ENCODE measurements around the gene LRMDA.

The LRMDA gene

DNA sequence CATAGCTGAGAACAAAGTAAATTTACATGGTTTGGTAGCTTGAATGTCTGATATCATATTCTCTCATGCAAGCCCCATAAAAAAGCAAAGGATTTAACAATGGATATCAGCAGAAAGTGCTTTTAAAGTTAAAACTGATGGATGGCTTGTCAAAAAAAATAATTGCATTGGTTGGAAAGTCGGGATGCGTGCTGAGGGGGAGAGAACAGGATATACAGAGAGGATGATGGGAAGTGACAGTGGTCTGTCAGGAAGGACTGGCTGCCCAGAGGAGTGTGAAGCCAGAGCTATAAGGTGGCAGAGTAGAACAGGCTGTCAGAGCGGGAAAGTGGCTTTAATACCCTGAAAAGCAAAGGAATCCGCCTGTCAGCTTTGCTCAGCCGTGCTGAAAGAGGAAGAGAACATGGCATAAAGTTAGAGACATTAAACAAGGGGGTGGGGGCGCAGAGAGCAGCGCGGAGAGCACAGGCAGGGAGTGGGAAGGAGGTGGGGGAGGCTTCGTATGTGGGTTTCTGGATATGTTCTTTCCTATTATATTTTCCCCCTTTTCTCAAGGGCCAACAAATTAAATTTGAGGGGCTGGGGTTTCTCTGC, 493.0 kb downstream of the LRMDA start:
- DNase-seq (ENCODE audit: low read depth), result no peak

DNA sequence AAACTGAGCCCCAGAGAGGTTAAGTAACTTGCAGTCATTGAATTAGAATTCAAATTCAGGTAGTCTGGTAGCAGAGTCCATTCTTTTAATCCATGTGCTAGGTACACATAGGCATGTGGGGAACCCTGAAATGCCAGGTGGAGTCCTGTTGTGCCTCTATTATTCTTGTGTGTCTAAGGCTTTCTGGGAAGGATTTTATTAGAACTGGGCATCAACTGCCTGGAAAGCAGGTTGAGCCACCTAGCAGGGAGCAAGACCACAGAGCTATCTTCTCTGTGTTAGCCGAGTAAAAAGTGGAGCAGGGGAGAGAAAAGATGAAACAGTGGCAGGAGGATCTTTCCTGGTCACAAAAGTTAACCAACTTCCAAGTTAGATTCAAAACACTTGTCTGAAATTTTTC, 494.6 kb downstream of the LRMDA start:
- DNase-seq (ENCODE audit: low read depth), result no peak

DNA sequence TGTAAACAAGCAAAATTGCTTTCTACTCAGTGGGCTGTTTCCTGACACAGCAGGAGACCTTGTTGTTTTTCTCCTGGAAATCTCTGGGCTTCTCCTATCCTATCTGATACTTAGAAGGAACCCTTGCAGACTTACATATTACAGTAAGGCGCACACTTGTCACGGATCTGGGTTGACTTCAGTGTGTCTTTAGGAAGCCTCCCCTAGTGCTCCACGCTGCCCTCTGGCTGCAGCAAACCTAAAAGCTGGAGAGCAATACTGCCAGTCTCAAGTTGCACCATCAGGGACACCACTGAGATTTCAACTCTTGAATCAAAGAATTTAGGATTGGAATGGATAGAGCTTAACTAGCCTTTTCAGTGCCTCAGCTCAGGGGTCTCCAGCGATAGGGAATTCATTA, 495.3 kb downstream of the LRMDA start:
- DNase-seq (ENCODE audit: low read depth), result no peak

DNA sequence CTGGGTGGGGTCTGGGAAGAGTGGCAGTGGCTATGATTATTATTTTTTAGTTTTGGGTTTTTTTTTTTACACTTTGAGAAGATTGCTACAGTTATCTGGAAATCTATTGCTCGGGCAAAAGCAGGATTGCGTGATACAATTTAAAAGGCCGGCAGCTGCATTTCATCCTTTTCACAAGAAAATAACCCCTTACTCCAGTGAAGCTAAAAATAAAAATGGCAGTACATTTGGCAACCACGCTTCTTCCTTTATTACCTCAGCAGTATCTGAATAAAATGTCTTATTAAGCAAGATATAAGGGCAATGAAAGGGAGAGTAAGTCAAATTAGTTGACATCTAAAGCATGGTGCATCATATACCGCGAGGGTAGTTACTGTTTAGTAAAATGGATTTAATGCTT, 496.8 kb downstream of the LRMDA start:
- DNase-seq (ENCODE audit: low read depth), result no peak

DNA sequence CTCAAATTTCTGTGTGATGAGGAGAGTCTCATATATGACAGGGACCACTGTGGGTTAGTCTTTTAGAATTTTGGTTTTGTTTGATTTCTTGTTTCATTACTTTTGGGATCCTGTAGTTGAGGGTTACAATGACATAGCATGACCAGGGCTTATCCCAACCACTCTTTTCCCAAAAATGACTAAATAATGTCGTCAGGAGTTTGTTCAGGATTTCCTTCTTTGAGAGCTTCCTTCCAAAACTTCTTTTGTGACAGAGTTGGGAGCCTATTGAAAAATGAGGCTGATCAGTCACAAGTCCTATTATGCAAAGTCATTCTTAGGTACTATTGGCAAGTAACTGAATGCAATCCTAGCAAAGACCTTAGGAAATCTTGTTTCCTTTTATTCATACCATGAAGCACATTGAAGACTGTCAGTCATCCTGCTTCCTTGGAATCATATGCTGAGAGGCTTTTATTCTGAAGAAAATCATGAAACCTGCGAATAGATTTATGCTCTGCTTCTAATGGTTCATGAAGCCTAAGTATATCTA, 498.3 kb downstream of the LRMDA start:
- no peak for DNase-seq (ENCODE audit: low read depth)

DNA sequence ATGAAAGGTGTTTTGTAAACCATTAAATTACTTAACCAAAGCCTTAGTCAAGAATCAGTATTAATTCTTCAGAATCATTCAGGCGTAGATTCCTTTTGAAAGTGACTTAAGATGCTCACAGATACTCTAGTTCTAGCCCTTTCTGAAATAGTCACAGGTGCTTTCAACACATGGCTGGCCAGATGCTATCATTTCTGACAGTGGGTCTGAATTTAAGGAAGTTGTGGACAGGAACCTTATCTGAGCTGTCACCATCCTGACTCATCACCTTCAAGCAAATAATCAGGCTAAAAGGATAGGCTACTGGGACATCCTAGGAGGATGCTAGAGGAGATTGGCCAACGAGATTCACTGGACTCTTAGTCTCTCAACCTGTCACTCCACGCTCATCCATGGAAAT, 501.5 kb downstream of the LRMDA start:
- DNase-seq (ENCODE audit: low read depth), result no peak

DNA sequence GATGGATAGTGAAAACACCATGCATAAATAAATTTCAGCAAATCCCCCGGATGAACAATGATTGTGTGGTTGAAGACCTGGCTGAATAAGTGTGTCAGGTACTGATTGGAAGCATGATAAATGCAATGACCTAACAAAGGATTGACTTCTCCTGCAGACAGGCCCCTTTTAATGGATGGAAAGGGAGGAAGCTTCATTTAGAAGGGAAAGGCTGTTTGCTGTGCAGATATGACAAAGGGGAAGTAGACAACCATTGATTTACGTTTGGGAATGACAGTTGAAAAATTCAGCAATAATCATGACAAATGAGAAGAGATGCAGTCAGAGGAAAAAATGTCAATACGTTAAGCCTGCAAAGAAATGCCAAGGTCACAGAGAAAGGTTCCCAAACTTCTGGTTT, 503.8 kb downstream of the LRMDA start:
- DNase-seq (ENCODE audit: low read depth), result no peak

DNA sequence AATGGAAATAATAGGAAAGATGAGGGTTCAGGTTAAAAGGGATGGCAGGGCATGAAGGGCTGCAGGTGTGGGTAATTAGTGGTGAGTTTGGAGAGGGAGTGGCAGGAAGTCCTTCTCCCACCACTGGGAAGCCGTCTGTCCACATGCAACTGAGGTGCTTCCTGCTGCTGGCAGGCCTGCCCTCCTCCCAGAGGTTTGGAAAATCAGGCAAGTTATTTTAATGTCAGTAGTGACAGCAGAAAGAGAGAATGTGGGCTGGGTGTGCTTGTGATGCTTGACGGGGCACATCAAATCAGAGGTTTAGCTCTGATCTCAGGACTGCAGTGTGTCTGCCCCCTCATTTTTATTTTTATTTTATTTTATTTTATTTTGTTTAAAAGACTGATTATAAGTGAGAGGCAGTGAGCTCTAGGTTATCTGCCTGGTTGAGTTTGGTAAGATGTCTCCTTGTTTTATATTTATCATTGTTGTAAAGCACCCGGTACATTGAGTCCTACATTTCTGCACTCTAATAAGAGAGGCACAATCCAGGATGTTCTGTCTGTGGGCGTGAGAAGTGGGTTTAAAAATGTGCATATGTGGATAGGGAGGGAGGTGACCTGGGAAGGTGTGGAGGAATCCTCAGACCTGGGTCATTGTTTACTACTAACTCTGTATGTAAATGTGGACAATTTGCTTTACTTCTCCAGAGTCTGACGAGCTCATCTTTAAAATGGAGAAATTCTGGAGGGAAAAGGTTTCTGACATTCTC, 504.4 kb downstream of the LRMDA start:
- DNase-seq (ENCODE audit: low read depth), result no peak

DNA sequence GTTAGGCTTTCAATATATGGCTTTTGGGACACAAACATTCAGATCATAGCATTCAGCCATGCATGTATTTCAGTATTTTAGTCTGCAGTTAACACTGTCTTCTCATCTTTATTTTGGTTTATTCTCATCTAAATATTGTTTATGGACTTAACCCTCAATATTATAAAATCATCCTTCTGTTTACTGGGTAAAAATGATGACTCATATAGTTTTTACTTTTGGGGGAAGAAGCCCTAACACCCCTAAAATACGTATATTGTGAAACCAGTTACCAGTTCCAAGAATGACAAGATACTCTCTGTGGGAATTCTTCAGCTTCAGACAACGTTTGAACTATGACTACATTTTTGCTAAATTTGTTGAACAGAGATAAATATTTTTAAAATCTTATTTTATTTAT, 505.4 kb downstream of the LRMDA start:
- DNase-seq (ENCODE audit: low read depth), result no peak

DNA sequence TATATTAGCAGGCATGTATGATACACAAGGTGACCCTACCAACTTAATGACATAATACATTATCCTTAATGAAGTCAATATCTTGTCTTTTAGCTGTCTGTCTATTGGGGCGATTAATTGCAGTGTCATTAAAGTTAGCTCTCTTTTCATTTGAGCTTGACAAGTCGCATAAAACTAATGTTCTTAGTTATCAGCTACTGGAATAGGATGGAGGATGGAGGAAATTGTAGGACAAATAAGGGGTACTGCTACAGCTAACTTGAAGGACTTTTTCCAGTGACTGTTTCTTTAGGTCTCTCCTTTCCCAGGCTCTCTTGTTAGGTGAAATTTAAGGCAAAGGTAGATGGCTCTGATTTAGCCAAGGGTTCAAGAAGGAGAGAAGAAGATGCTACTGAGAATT, 506.4 kb downstream of the LRMDA start:
- DNase-seq (ENCODE audit: low read depth), result no peak

DNA sequence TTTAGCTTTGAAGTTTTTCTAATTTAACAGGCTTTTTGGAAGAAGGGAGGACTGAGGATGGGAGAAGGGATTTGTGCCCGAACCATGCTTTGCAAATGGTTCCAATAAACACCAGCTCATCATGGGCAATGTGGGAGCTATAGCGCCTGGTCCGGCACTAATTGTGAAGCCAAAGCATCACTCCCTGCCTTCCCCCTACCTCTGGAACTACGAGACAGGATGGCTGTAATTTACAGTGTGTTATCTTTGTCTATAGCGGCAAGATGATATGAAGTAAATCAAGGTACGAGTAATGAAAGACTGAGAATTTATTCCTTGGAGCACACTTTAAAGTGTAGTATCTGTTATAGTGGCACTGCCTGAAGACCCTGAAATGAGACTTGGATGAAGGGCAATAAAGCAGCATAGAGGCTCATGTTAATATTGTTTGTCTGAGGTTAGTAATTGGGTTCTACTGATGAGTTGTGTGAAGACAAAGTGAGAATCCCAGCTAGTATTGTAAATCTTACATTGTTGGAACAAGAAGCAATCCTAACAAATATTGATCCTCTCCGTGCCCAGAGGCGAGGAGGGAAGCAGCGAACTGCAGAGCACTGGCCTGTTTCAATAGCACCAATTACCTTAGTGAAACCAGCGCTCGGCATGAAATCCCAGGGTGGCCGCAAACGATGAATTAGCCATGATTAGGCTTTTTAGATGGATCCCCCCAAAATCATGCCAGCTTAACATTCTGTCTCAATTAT, 507.1 kb downstream of the LRMDA start:
- DNase-seq (ENCODE audit: low read depth), result no peak

DNA sequence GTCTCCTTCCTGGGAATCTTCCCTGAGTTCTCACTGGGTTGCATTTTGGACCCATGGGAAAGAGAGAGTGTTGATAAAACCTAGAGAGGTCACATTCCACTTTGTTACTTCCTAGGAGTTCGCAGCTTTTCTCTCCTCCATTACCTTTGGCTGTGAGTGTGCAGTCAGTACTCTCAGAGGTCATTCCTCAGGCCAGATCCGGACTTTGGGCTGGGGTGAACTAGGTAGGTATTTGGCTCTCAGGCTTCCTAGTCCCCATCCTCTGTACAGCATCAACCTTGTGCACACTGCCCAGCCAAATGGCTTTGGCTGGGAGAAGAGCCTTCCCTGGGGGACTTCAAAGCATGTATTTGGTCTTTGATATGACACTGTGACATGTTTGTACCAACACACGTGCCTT, 508.1 kb downstream of the LRMDA start:
- no peak for DNase-seq (ENCODE audit: low read depth)

DNA sequence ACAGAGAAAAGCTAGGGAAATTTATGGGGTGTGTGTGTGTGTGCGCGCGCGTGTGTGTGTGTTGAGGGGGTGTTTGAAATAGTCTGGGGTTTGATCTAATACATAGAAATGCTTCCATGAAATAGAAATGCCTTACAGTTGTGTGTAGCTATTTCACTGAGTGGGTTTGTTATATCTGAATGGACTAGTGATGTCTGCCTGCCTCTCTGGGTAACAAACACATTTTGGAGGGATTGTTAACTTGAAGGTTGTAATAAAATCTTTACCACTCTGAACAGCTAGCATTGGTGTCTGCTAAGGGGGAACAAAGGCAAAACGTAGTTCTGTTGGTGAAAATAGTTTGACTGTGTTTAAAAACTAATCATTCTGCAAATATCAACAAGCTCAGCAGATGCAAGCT, 509.3 kb downstream of the LRMDA start:
- no peak for DNase-seq (ENCODE audit: low read depth)

DNA sequence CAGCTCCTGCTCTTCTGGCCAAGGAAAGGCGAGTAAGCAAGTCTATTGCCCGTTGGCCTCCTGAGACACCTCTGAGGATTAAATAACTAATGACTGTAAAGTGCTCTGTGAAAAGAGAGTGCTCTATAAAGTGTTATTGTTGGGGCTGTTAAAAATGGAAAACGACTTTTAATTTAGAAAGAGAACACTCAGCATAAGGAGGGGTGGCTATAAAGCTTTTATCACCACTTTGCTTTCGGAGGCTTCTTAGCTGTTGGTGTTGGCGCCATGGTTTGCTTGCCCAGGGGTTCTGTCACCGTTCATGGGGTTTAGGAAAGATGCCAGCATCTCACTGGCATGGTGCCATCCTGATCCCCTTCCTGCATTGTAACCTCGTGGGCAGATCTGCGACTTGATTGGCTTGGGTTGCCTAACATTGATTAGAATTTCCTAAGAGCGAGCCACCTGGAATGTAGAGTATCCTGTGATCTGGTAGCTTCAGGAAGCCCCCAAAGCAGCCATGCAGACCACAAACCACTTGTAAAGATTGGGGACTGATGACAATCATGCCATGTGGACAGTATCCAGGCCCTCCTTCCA, 509.9 kb downstream of the LRMDA start:
- DNase-seq (ENCODE audit: low read depth), result no peak

DNA sequence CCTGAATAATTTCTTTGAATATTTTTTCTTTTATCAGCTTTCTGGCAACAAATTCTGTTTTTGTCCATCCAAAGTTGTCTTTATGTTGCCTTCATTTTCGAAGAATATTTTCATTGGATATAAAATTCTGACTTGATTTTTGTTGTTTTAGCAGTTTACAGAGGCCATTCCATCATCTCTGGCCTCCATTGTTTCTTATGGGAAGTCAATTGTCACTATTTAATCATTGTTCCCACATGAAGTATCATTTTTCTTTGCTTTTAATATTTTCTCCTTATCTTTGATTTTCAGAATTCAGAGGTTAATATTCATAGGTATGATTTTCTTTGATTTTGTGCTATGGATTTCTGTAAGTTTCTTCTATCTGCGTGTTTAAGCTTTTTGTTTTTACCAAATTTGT, 512.6 kb downstream of the LRMDA start:
- no peak for DNase-seq (ENCODE audit: low read depth)

DNA sequence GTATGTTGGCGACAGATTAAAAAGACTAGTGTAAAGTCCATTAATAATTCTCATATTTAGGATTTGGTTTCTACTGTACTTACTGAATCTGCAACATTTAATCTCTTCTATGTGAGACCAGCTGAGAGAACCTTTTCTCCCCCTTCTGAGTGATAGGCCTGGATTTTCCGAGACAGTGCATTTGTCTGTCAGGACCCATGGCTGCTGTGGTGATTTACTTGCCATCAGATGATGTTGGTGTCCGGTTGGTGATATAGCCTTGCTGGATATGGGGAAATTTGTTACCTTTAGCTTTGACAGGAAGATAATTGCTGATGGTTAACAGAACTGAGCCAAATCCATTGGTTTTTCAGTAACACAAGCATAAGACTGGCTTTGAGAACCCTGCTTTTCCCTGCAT, 517.2 kb downstream of the LRMDA start:
- DNase-seq (ENCODE audit: low read depth), result no peak

DNA sequence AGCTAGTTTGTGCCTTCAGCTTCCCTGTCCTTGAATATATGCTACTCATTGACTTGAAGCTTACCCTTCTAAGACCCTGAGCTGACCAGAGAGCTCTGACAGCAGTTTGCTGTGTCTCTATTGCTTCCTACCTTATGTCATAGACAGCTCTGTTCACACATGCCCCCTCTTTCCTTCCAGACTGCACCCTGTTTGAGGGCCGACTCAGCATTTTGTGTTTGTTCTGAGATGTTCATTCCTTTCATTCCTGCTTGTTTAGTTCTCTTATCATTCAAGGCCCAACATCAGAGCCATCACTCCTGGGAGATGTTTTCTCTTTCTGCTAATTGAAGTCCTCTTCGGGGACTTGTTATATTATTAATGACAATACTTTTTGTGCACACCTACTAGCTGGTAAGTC, 518.9 kb downstream of the LRMDA start:
- no peak for DNase-seq (ENCODE audit: low read depth)

DNA sequence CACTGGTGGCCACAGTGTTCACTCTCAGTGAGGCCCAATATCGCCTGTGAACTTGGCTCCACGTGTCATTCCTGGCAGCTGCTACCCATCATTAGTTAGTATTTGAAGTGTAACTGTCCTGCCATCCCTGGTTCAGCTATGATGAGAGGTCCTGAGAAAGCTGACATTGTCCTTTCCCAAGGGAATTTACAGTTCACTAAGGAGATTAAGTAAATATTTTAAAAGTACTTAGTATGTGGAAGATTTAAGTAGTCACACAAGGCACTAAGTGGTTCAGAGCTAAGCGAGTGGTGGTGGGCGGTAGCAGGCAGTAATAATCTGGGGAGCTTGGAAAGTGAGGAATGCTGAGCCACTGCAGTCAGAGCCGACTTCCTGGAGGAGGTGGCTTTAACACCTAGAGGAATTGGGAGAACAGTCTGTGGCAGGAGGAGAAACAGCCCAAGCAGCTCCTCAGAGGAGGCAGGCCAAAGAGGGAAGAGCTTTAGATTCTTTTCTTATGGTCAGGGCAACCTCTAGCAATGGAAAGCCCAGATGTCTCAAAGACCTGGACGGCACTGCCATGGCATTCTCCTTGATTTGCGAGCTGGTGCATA, 519.7 kb downstream of the LRMDA start:
- no peak for DNase-seq (ENCODE audit: low read depth)

DNA sequence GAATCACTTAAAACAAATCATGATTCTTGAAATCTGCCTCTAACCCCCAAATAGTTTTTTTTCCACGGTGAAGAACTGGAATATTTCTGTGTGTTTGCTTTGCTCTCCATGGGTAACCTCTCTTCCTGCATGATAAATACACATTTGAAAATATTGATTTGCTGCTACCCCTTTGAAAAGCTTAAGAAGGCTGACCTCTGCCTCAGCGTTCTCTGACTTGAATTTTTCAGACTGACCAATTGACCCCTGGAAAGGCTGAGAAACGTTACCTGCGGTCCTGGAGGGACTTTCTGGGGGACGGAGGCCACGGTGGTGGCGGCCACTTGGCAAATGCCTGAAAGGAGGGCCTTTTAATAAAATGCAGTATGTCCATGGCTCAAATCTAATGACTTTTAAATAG, 520.2 kb downstream of the LRMDA start:
- no peak for DNase-seq (ENCODE audit: low read depth)

DNA sequence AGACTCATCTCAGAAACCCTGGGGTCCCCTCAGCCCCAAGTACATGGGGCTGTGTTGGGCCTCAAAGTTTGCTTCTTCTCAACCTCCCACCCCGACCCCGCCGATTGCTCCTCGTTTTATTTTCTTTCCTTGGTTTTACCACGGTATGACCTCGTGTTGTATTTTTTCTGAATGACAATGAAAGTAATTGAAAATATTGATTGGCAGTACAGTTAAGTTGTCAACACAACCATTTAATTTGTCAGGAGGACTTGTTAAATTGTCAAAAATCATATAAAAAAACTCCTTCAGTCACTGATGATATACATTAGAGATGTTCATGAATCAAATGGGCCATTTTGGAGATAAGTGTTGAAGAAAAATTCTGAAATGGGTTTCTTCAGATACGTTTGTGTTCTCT, 520.7 kb downstream of the LRMDA start:
- no peak for DNase-seq (ENCODE audit: low read depth)

DNA sequence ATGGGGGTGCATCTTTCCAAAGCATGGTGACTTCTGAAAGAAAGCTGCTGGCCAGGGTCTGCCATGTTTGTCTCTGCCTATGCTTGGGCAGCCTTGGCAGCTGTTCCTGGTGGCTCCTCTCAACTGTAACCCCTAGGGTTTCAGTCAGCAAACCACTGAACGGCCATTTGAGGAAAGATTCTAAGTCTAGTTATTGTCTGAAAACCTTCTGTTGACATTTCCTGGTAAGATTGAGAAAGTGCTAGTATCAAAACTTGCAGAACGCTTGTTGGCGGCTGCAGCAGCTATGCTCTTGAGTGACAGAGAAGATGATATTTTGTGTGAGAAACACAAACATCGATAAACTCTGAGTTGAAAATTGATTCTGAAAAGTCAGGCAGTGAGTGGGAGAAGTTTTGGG, 523.1 kb downstream of the LRMDA start:
- no peak for DNase-seq (ENCODE audit: low read depth)

DNA sequence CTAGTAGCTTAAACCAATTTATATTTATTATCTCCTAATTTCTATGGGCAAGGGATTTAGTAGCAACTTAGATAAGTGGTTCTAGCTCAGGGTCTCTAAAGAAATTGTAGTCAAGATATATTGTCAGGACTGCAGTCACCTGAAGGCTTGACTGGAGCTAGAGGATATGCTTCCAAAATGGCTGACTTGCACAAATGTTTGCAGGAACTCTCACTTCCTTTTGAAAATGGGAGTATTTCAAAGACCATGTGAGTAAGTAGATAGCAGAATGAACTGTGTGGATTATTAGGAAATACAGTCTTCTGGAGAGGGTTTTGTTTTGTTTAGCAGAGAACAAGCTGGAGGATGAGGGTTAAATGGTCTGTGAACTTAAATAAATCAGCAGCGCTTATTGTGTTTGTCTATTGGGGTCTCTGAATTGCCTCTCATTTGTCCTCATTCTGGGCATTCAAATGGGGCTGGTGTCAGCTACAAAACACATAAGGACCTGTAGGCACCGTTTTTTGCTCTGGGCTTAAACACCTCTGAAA, 524.6 kb downstream of the LRMDA start:
- no peak for DNase-seq (ENCODE audit: low read depth)

Data from activated T-cell treated with anti-CD3 and anti-CD28 coated beads for 24 hours (primary cell).